IMR-90 (cell line): Measurements from ENCODE around the gene AIF1. TPM values are rescaled to one million over a fixed set of nuclear protein-coding genes. Genes with fewer than 3 reads are reported as not detected.

Experiments used
- ATAC-seq: fragments of 200-7000 bp; cut with Tn5 transposase; 2 replicates; pipeline ENCODE4 v1.9.1; 2020; ENCODE audit warnings: low read depth, mild to moderate bottlenecking, moderate library complexity
- BruUV-seq: library from RNA; stranded (reverse); fragments of 400-500 nt; replicated peaks from 2 replicates; lab custom pipeline; 2021; lab: Mats Ljungman, UMichigan
- CTCF ChIA-PET: fragments of 300-600 bp; formaldehyde crosslinking; extraction: SDS; loops from one replicate; lab custom pipeline; 2021; ENCODE audit warnings: antibody characterized with exemption; lab: Yijun Ruan, JAX
- POLR2A ChIA-PET: fragments of 300-600 bp; sonication (Branson Sonifier 250); formaldehyde crosslinking; loops from one replicate; lab custom pipeline; 2022; ENCODE audit warnings: antibody characterized with exemption; ENCODE audit not compliant: unreplicated experiment; lab: Charles Lee
- DNase-seq: peaks from one replicate; pipeline ENCODE4 v3.0.0; 2013
- H2AFZ ChIP-seq: replicated peaks from 2 replicates; pipeline ENCODE3; 2013; ENCODE audit warnings: low read length, mild to moderate bottlenecking; ENCODE audit not compliant: poor library complexity
- H2AK5ac ChIP-seq: 2 replicates; pipeline ENCODE4 v1.6.1; 2013; ENCODE audit warnings: low read depth, low read length, inconsistent platforms
- H2AK9ac ChIP-seq: replicated peaks from 2 replicates; pipeline ENCODE3; 2013; ENCODE audit warnings: mild to moderate bottlenecking, low read depth, low read length, moderate library complexity; ENCODE audit not compliant: poor library complexity
- H2BK120ac ChIP-seq: 2 replicates; pipeline ENCODE4 v1.6.1; 2013; ENCODE audit warnings: low read depth, low read length, inconsistent platforms
- H2BK15ac ChIP-seq: 3 replicates; pipeline ENCODE4 v1.6.1; 2013; ENCODE audit warnings: low read depth, low read length, inconsistent platforms
- H2BK20ac ChIP-seq: 2 replicates; pipeline ENCODE4 v1.6.1; 2013; ENCODE audit warnings: low read depth, mild to moderate bottlenecking, inconsistent platforms, low read length, moderate library complexity
- H2BK5ac ChIP-seq: 2 replicates; pipeline ENCODE4 v1.6.1; 2013; ENCODE audit warnings: mild to moderate bottlenecking, low read depth, low read length, inconsistent platforms; ENCODE audit not compliant: poor library complexity, severe bottlenecking
- H3K14ac ChIP-seq: replicated peaks from 2 replicates; pipeline ENCODE4 v1.6.1; 2013; ENCODE audit warnings: low read depth, low read length, inconsistent platforms
- H3K18ac ChIP-seq: 2 replicates; pipeline ENCODE4 v1.6.1; 2013; ENCODE audit warnings: low read depth, low read length, control low read depth
- H3K23ac ChIP-seq: 2 replicates; pipeline ENCODE4 v1.6.1; 2013; ENCODE audit warnings: low read depth, low read length, inconsistent platforms
- H3K27ac ChIP-seq: 2 replicates; pipeline ENCODE4 v1.5.1; 2013; ENCODE audit warnings: mild to moderate bottlenecking, control low read depth, low read length; ENCODE audit not compliant: insufficient read depth
- H3K27me3 ChIP-seq: 2 replicates; pipeline ENCODE4 v1.6.1; 2013; ENCODE audit warnings: low read length; ENCODE audit not compliant: control insufficient read depth, insufficient read depth
- H3K36me3 ChIP-seq: 2 replicates; pipeline ENCODE4 v1.6.1; 2013; ENCODE audit warnings: low read length, mixed read lengths; ENCODE audit not compliant: control insufficient read depth, insufficient read depth
- H3K4ac ChIP-seq: 2 replicates; pipeline ENCODE4 v1.6.1; 2013; ENCODE audit warnings: low read depth, low read length, inconsistent platforms
- H3K4me1 ChIP-seq: 2 replicates; pipeline ENCODE4 v1.6.1; 2013; ENCODE audit warnings: low read length, mixed read lengths; ENCODE audit not compliant: control insufficient read depth, insufficient read depth
- H3K4me2 ChIP-seq: 2 replicates; pipeline ENCODE4 v1.6.1; 2013; ENCODE audit warnings: low read depth, mild to moderate bottlenecking, control low read depth, low read length, moderate library complexity
- H3K4me3 ChIP-seq: 2 replicates; pipeline ENCODE4 v1.5.1; 2013; ENCODE audit warnings: low read depth, mild to moderate bottlenecking, control low read depth, low read length, moderate library complexity; ENCODE audit not compliant: insufficient read depth
- H3K56ac ChIP-seq: 2 replicates; pipeline ENCODE4 v1.6.1; 2013; ENCODE audit warnings: low read length, inconsistent platforms; ENCODE audit not compliant: insufficient read depth; ENCODE audit errors: extremely low read depth
- H3K79me1 ChIP-seq, 2 experiments: 2 replicates each; pipeline ENCODE4 v1.6.1; 2013; ENCODE audit warnings: low read length in 2 of 2, inconsistent platforms in 1 of 2, low read depth in 1 of 2
- H3K9ac ChIP-seq: 2 replicates; pipeline ENCODE4 v1.6.1; 2013; ENCODE audit warnings: low read depth, low read length, control low read depth
- H3K9me1 ChIP-seq: 2 replicates; pipeline ENCODE4 v1.6.1; 2013; ENCODE audit warnings: low read length, inconsistent platforms; ENCODE audit not compliant: insufficient read depth
- H3K9me3 ChIP-seq: 2 replicates; pipeline ENCODE4 v1.6.1; 2013; ENCODE audit warnings: low read length; ENCODE audit not compliant: control insufficient read depth, insufficient read depth
- H4K20me1 ChIP-seq: 2 replicates; pipeline ENCODE4 v1.6.1; 2013; ENCODE audit warnings: low read length, inconsistent platforms; ENCODE audit not compliant: insufficient read depth
- H4K5ac ChIP-seq: 2 replicates; pipeline ENCODE4 v1.6.1; 2013; ENCODE audit warnings: mild to moderate bottlenecking, low read depth, low read length, control low read depth
- H4K8ac ChIP-seq, 2 experiments: 2 replicates each; pipeline ENCODE4 v1.6.1; 2013; ENCODE audit warnings: low read depth in 2 of 2, low read length in 2 of 2, control low read depth in 1 of 2, inconsistent platforms in 1 of 2
- H4K91ac ChIP-seq: 2 replicates; pipeline ENCODE4 v1.6.1; 2013; ENCODE audit warnings: low read depth, low read length, inconsistent platforms; ENCODE audit not compliant: insufficient read depth
- CHD1 ChIP-seq: IDR thresholded peaks from 2 replicates; pipeline ENCODE4 v1.6.1; 2012; ENCODE audit warnings: low read depth, low read length, improper control_type of control experiment
- MAZ ChIP-seq: IDR thresholded peaks from 2 replicates; pipeline ENCODE4 v1.6.1; 2012; ENCODE audit warnings: low read depth, mild to moderate bottlenecking, low read length, improper control_type of control experiment, moderate library complexity, borderline replicate concordance
- MXI1 ChIP-seq: IDR thresholded peaks from 2 replicates; pipeline ENCODE4 v1.6.1; 2012; ENCODE audit warnings: low read depth, mild to moderate bottlenecking, low read length, moderate library complexity, borderline replicate concordance
- SMC3 ChIP-seq: fragments of 150-350 bp; IDR thresholded peaks from 2 replicates; pipeline ENCODE4 v1.6.1; 2016; ENCODE audit warnings: low read depth, mild to moderate bottlenecking, antibody characterized with exemption, low read length, moderate library complexity
- USF2 ChIP-seq: fragments of 150-350 bp; IDR thresholded peaks from 2 replicates; pipeline ENCODE4 v1.6.1; 2017; ENCODE audit warnings: mild to moderate bottlenecking, antibody characterized with exemption, low read length, low read depth
- WGBS, 2 experiments: methylation state at CpG; one replicate each; pipeline versions ENCODE4 v1.1.5 to v1.1.7; 2013; ENCODE audit warnings: missing lambda C conversion rate in 2 of 2; ENCODE audit not compliant: insufficient read length in 1 of 2; ENCODE audit errors: extremely low coverage in 2 of 2; 5-methylcytosine and 5-hydroxymethylcytosine counted together
- dilution Hi-C: fragments of 300-500 bp; cut with HindIII; formaldehyde crosslinking; loops from one replicate; pipeline ENCODE4 v1.14.3; 2018; ENCODE audit warnings: low sequenced_read_pairs; ENCODE audit not compliant: unreplicated experiment
- in situ Hi-C: fragments of 300-500 bp; cut with MboI; formaldehyde crosslinking; loops from 3 replicates; pipeline ENCODE4 v1.14.3; 2019; ENCODE audit warnings: low sequenced_read_pairs, inconsistent platforms, mixed read lengths
- intact Hi-C: fragments of 100-400 bp; cut with micrococcal nuclease; formaldehyde crosslinking; loops from 2 replicates; pipeline ENCODE4 v1.10.0; 2022
- polyA plus RNA-seq, 3 experiments: library from polyadenylated mRNA; depleted of rRNA; stranded (reverse); fragments of >200 nt; gene quantifications; 2 replicates each; pipeline ENCODE4 v1.2.3, GENCODE V29; 2012; ENCODE audit warnings: low replicate concordance in 1 of 3
- total RNA-seq: library from RNA; depleted of rRNA; stranded (reverse); fragments of >200 nt; gene quantifications from 2 replicates; pipeline ENCODE4 v1.2.3, GENCODE V29; 2012

The AIF1 gene
- total and polyA plus RNA-seq, 2 of the 4 experiments (the other 2 are of a cell fraction): not detected

GRCh38 chr6:31582230-31582643 is 32.8 kb upstream of the AIF1 start, which contains the start of gene LTB:
Gene LTB, minus strand, starts transcription at chr6:31582424. Its CDS starts 7 bp downstream, at chr6:31582417.
- Histone ChIP-seq H3K9ac (peak within 1 kb of the TSS; percentile 77), H2AK5ac (peak within 1 kb of the TSS; percentile 21), H4K5ac (peak within 1 kb of the TSS; percentile 54), H2BK120ac (no peak within 1 kb of the TSS), H3K9me1 (no peaks in the 10 kb centered on the region; the same call in 1 of the 2 replicates), H2BK15ac (no peak within 1 kb of the TSS), H3K4me2 (peak within 1 kb of the TSS; percentile 75), H3K4me1 (peaks cover 4% of the 10 kb centered on the region; the same call in 1 of the 2 replicates), H3K23ac (peak within 1 kb of the TSS; percentile 86), H3K27ac (peak within 1 kb of the TSS; percentile 2; the same call in 1 of the 2 replicates), H2AFZ (peak within 1 kb of the TSS; percentile 98), H3K9me3 (no peaks in the 10 kb centered on the region), H4K8ac (peak within 1 kb of the TSS; percentile 51 to 93; a peak in 3 of 4 replicates), H3K4ac (peak within 1 kb of the TSS; percentile 83), H4K91ac (no peak within 1 kb of the TSS), H2AK9ac (peak within 1 kb of the TSS; percentile 89), H2BK5ac (no peak within 1 kb of the TSS), H4K20me1 (no peaks in the 10 kb centered on the region), H3K36me3 (no peaks in the 10 kb centered on the region), H3K14ac (peak within 1 kb of the TSS; percentile 95), H3K18ac (no peak within 1 kb of the TSS), H3K4me3 (peak within 1 kb of the TSS; percentile 82), H3K56ac (peak within 1 kb of the TSS; percentile 52; the same call in 1 of the 2 replicates), H3K27me3 (peaks cover 11% of the 10 kb centered on the region; the same call in 1 of the 2 replicates), H2BK20ac (no peak within 1 kb of the TSS), H3K79me1 (no peaks in the 10 kb centered on the region)
- no peak for TF ChIP-seq CHD1
- no peak for TF ChIP-seq USF2
- TF ChIP-seq SMC3: no peak
- TF ChIP-seq MXI1: no peak
- no peak for TF ChIP-seq MAZ
- POLR2A ChIA-PET: no interaction called here
- dilution Hi-C loops: no loop called here
- no peak for ATAC-seq
- no CpG with 5 or more reads among the region's 3 CpGs for WGBS, 2 experiments
- in situ Hi-C loops: no loop called here
- CTCF ChIA-PET: interaction anchor here (0.6 kb wide), 1 partner anchor 141 kb away, joined by 3 read pairs; no protein-coding TSS in a partner anchor
- no TSS peak for BruUV-seq
- intact Hi-C loops: loop anchor here (5.0 kb wide), 1 partner anchor 35 kb away; the partner anchor contains the start of genes ATP6V1G2 and NFKBIL1
- DNase-seq: no peak
